Left ventricle myocardium inferior (tissue), 1 donor: ENCODE data around the gene TBCK. TPM values are rescaled to one million over a fixed set of nuclear protein-coding genes. Genes with fewer than 3 reads are reported as not detected.

Experiments used
- DNase-seq: peaks from one replicate; pipeline ENCODE4 v3.0.0-alpha.2; 2020
- H3K27ac ChIP-seq: fragments of 200-600 bp; replicated peaks from 2 replicates; pipeline ENCODE4 v1.8.0; 2021
- H3K27me3 ChIP-seq: fragments of 200-600 bp; 2 replicates; pipeline ENCODE4 v1.8.0; 2021; ENCODE audit warnings: low read depth
- H3K36me3 ChIP-seq: fragments of 200-600 bp; 2 replicates; pipeline ENCODE4 v1.8.0; 2021
- H3K4me1 ChIP-seq: fragments of 200-600 bp; 2 replicates; pipeline ENCODE4 v1.8.0; 2021
- H3K4me3 ChIP-seq: fragments of 200-600 bp; 2 replicates; pipeline ENCODE4 v1.8.0; 2021; ENCODE audit warnings: mild to moderate bottlenecking, moderate library complexity
- H3K9me3 ChIP-seq: fragments of 200-600 bp; replicated peaks from 2 replicates; pipeline ENCODE4 v1.8.0; 2021
- CTCF ChIP-seq: fragments of 200-600 bp; IDR thresholded peaks from 2 replicates; pipeline ENCODE4 v1.8.0; 2021; ENCODE audit warnings: antibody characterized with exemption, mild to moderate bottlenecking, borderline replicate concordance
- intact Hi-C: fragments of 100-400 bp; cut with micrococcal nuclease; formaldehyde crosslinking; loops from one replicate; pipeline ENCODE4 v1.11.0; 2022
- total RNA-seq: library from RNA; stranded (reverse); fragmentation: NEBNext Ultra II Directional; extraction: Animal tissue kit (Norgen Biotek cat#: 25700); gene quantifications from one replicate; pipeline ENCODE4 v1.2.1, GENCODE V29; 2021
- donor health status: DM: no; HTN: yes; CAD: no; lungs with severe emphysema.

Gene TBCK
- total RNA-seq, 1 donor from 2014 or later: 20.3 TPM

GRCh38 chr4:106273831-106274230, 42.2 kb downstream of the TBCK start:
- DNase-seq: no peak

GRCh38 chr4:106270736-106271135, 45.3 kb downstream of the TBCK start:
- DNase-seq: no peak

More at GRCh38 chr4:106273831-106274230, 42.2 kb downstream of the TBCK start:
- H3K4me1 ChIP-seq: peaks cover 4% of the 10 kb centered on the region
- no peaks in the 10 kb centered on the region for H3K27me3 ChIP-seq
- H3K27ac ChIP-seq: no peak overlapping the region
- peaks cover 5% of the 10 kb centered on the region for H3K36me3 ChIP-seq
- no peak overlapping the region for H3K4me3 ChIP-seq
- no peaks in the 10 kb centered on the region for H3K9me3 ChIP-seq
- TF ChIP-seq CTCF: no peak
- intact Hi-C loops: no loop called here

GRCh38 chr4:106269711-106270110, 46.3 kb downstream of the TBCK start:
- Histone ChIP-seq H3K4me1 (peaks cover 8% of the 10 kb centered on the region), H3K36me3 (peaks cover 1% of the 10 kb centered on the region), H3K27ac (no peak overlapping the region), H3K27me3 (no peaks in the 10 kb centered on the region), H3K4me3 (no peak overlapping the region), H3K9me3 (no peaks in the 10 kb centered on the region)
- no peak for DNase-seq
- intact Hi-C loops: no loop called here
- no peak for TF ChIP-seq CTCF

More at GRCh38 chr4:106270736-106271135, 45.3 kb downstream of the TBCK start:
- intact Hi-C loops: no loop called here
- Histone ChIP-seq H3K27me3 (no peaks in the 10 kb centered on the region), H3K9me3 (no peaks in the 10 kb centered on the region), H3K4me3 (no peak overlapping the region), H3K4me1 (peaks cover 4% of the 10 kb centered on the region), H3K27ac (no peak overlapping the region), H3K36me3 (peaks cover 5% of the 10 kb centered on the region)
- TF ChIP-seq CTCF: no peak

GRCh38 chr4:106268786-106269185, 47.2 kb downstream of the TBCK start:
- H3K4me3 ChIP-seq: no peak overlapping the region
- intact Hi-C loops: no loop called here
- no peak overlapping the region for H3K27ac ChIP-seq
- no peak for DNase-seq
- H3K9me3 ChIP-seq: no peaks in the 10 kb centered on the region
- no peaks in the 10 kb centered on the region for H3K27me3 ChIP-seq
- no peak for TF ChIP-seq CTCF
- H3K4me1 ChIP-seq: peaks cover 13% of the 10 kb centered on the region
- no peaks in the 10 kb centered on the region for H3K36me3 ChIP-seq

GRCh38 chr4:106266201-106266600, 49.8 kb downstream of the TBCK start:
- Histone ChIP-seq H3K36me3 (no peaks in the 10 kb centered on the region), H3K4me3 (no peak overlapping the region), H3K4me1 (peaks cover 13% of the 10 kb centered on the region), H3K9me3 (no peaks in the 10 kb centered on the region), H3K27me3 (no peaks in the 10 kb centered on the region), H3K27ac (no peak overlapping the region)
- intact Hi-C loops: no loop called here
- TF ChIP-seq CTCF: peak; percentile 56
- no peak for DNase-seq

GRCh38 chr4:106264331-106264728, 51.7 kb downstream of the TBCK start:
- H3K9me3 ChIP-seq: no peaks in the 10 kb centered on the region
- no peaks in the 10 kb centered on the region for H3K36me3 ChIP-seq
- no peak for DNase-seq
- peaks cover 9% of the 10 kb centered on the region for H3K4me1 ChIP-seq
- no peak overlapping the region for H3K27ac ChIP-seq
- H3K4me3 ChIP-seq: no peak overlapping the region
- H3K27me3 ChIP-seq: no peaks in the 10 kb centered on the region
- intact Hi-C loops: no loop called here
- TF ChIP-seq CTCF: no peak
